GM12878 (cell line): Measurements from ENCODE around the gene COX18.
A peak's percentile ranks its signal among the peaks of the same experiment; 100 is the strongest.

Source experiments
- FOXM1 ChIP-seq: IDR thresholded peaks from 2 replicates; pipeline ENCODE4 v1.6.1; 2012; ENCODE audit warnings: low read depth, mild to moderate bottlenecking, inconsistent platforms, low read length, moderate library complexity
- HDAC2 ChIP-seq: fragments of 200-600 bp; sonication (generic); IDR thresholded peaks from 2 replicates; pipeline ENCODE4 v1.6.1; 2017
- HDGF ChIP-seq: fragments of 450-650 bp; IDR thresholded peaks from 2 replicates; pipeline ENCODE4 v1.6.1; 2016; ENCODE audit warnings: antibody characterized with exemption
- TF ChIP-seq, protein P1 (sequence below), 3 experiments: IDR thresholded peaks in 2 of 3; conservative IDR thresholded peaks in 1 of 3; 2 replicates each; pipeline ENCODE4 v1.5.1; 2011; ENCODE audit warnings: low read depth in 3 of 3, low read length in 3 of 3, mild to moderate bottlenecking in 3 of 3, control low read depth in 2 of 3, moderate library complexity in 2 of 3, inconsistent platforms in 1 of 3, mixed read lengths in 1 of 3; ENCODE audit not compliant: control insufficient read depth in 2 of 3, insufficient read depth in 1 of 3; ENCODE audit errors: extremely low read depth in 1 of 3
- TF ChIP-seq, protein P2 (sequence below): IDR thresholded peaks from 2 replicates; pipeline ENCODE4 v1.6.1; 2011; ENCODE audit warnings: low read depth, mild to moderate bottlenecking, low read length, moderate library complexity, borderline replicate concordance; ENCODE audit errors: extremely low read depth
- TF ChIP-seq, protein P3 (sequence below): fragments of 450-650 bp; IDR thresholded peaks from 2 replicates; pipeline ENCODE4 v1.6.1; 2017; ENCODE audit warnings: antibody characterized with exemption, mild to moderate bottlenecking, moderate library complexity

DNA sequence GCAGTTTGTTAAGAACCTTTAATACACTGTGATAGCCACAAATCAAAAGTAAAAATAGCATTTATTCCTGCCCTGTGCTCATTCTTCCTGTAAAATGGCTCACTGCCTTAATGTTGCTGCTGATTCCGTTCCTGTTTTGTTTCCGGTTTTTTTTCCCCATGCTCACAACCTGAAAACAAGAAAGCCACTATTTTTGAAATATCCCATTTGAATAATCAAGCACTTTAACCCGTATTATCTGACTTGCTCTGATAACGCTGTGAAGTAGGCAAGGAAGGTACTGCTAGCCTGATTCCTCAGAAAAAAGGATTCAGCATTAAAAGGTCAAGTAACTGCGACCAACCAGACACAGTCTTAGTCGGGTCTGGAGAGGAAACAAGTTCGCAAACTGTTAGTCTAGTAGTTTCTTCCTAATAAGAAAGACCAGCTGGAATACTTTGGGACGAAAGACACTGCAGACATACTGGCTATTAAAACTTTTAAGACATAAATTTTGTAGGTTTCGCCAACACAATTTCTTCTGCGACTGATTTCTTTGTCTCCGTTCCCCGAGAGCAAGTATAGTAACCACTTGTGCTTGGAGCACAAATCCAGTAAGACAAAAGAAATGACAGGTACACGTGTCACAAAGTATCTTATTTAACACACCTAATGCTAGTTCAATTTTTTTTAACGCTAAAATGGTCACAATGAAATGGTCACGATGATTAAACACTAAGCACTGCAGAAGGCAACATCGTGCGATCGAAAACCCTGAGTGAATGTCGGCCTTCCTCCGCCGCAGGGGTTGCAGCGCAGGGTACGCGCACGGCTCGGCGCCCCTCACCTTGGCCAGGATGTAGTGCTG, 802 bp downstream of the COX18 start:
- TF ChIP-seq, protein P1, sequence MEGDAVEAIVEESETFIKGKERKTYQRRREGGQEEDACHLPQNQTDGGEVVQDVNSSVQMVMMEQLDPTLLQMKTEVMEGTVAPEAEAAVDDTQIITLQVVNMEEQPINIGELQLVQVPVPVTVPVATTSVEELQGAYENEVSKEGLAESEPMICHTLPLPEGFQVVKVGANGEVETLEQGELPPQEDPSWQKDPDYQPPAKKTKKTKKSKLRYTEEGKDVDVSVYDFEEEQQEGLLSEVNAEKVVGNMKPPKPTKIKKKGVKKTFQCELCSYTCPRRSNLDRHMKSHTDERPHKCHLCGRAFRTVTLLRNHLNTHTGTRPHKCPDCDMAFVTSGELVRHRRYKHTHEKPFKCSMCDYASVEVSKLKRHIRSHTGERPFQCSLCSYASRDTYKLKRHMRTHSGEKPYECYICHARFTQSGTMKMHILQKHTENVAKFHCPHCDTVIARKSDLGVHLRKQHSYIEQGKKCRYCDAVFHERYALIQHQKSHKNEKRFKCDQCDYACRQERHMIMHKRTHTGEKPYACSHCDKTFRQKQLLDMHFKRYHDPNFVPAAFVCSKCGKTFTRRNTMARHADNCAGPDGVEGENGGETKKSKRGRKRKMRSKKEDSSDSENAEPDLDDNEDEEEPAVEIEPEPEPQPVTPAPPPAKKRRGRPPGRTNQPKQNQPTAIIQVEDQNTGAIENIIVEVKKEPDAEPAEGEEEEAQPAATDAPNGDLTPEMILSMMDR (IDR thresholded peaks at IDR 0.05 in 2 of 3, conservative IDR thresholded peaks at IDR 0.05 in 1 of 3; ENCODE audit: control insufficient read depth in 2 of 3, extremely low read depth in 1 of 3, insufficient read depth in 1 of 3, low read depth in 3 of 3, low read length in 3 of 3), result no peak
- TF ChIP-seq, protein P2, sequence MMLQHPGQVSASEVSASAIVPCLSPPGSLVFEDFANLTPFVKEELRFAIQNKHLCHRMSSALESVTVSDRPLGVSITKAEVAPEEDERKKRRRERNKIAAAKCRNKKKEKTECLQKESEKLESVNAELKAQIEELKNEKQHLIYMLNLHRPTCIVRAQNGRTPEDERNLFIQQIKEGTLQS, result no peak
- TF ChIP-seq HDGF (no peak), HDAC2 (no peak), FOXM1 (0 out of 2 replicates have a peak, but pooled peaks have one; percentile 13)
- TF ChIP-seq, protein P3, sequence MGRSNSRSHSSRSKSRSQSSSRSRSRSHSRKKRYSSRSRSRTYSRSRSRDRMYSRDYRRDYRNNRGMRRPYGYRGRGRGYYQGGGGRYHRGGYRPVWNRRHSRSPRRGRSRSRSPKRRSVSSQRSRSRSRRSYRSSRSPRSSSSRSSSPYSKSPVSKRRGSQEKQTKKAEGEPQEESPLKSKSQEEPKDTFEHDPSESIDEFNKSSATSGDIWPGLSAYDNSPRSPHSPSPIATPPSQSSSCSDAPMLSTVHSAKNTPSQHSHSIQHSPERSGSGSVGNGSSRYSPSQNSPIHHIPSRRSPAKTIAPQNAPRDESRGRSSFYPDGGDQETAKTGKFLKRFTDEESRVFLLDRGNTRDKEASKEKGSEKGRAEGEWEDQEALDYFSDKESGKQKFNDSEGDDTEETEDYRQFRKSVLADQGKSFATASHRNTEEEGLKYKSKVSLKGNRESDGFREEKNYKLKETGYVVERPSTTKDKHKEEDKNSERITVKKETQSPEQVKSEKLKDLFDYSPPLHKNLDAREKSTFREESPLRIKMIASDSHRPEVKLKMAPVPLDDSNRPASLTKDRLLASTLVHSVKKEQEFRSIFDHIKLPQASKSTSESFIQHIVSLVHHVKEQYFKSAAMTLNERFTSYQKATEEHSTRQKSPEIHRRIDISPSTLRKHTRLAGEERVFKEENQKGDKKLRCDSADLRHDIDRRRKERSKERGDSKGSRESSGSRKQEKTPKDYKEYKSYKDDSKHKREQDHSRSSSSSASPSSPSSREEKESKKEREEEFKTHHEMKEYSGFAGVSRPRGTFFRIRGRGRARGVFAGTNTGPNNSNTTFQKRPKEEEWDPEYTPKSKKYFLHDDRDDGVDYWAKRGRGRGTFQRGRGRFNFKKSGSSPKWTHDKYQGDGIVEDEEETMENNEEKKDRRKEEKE, result no peak
